ENCODE results near the gene ZNF783. TPM values are rescaled to one million over a fixed set of nuclear protein-coding genes. Genes with fewer than 3 reads are reported as not detected.
"Not testable (repeated sequence)": the region's sequence is repeated elsewhere in the genome, so short reads cannot be mapped to it uniquely, and the experiment has no call there.

Gene ZNF783
- total RNA-seq: 8.5 TPM

GRCh38 chr7:149261829-149262617, at the start of gene ZNF783:
ZNF783 (plus strand) TSS chr7:149262196; CDS start chr7:149262334, 138 bp downstream.
- Histone ChIP-seq H3K27me3 (ENCODE audit: insufficient read depth, low read length) (no peaks in the 10 kb centered on the region), H3K4me3 (ENCODE audit: low read length) (peak within 1 kb of the TSS; percentile 51), H3K4me1 (ENCODE audit: insufficient read depth, low read length) (peaks cover 17% of the 10 kb centered on the region), H3K9me3 (ENCODE audit: low read depth, low read length) (no peaks in the 10 kb centered on the region)

- Histone ChIP-seq H3K9me3 (ENCODE audit: low read depth, low read length) (no peaks in the 10 kb centered on the region), H3K4me3 (ENCODE audit: low read length) (no peak overlapping the region), H3K4me1 (ENCODE audit: insufficient read depth, low read length) (no peaks in the 10 kb centered on the region), H3K27me3 (ENCODE audit: insufficient read depth, low read length) (no peaks in the 10 kb centered on the region)
Observed at GRCh38 chr7:149214020-149214720, 47.8 kb upstream of the ZNF783 start.

GRCh38 chr7:149216402-149216801, 45.6 kb upstream of the ZNF783 start:
- no peaks in the 10 kb centered on the region for H3K9me3 ChIP-seq (ENCODE audit: low read depth, low read length)
- no peaks in the 10 kb centered on the region for H3K4me1 ChIP-seq (ENCODE audit: insufficient read depth, low read length)
- H3K4me3 ChIP-seq (ENCODE audit: low read length): no peak overlapping the region
- H3K27me3 ChIP-seq (ENCODE audit: insufficient read depth, low read length): no peaks in the 10 kb centered on the region

GRCh38 chr7:149217570-149217969, 44.4 kb upstream of the ZNF783 start:
- Histone ChIP-seq H3K4me3 (ENCODE audit: low read length) (no peak overlapping the region), H3K9me3 (ENCODE audit: low read depth, low read length) (no peaks in the 10 kb centered on the region)

GRCh38 chr7:149218469-149219420, 43.3 kb upstream of the ZNF783 start:
- Histone ChIP-seq H3K4me3 (ENCODE audit: low read length) (no peak overlapping the region), H3K9me3 (ENCODE audit: low read depth, low read length) (no peaks in the 10 kb centered on the region), H3K27me3 (ENCODE audit: insufficient read depth, low read length) (no peaks in the 10 kb centered on the region), H3K4me1 (ENCODE audit: insufficient read depth, low read length) (no peaks in the 10 kb centered on the region)

More at GRCh38 chr7:149217570-149217969, 44.4 kb upstream of the ZNF783 start:
- Histone ChIP-seq H3K4me1 (ENCODE audit: insufficient read depth, low read length) (no peaks in the 10 kb centered on the region), H3K27me3 (ENCODE audit: insufficient read depth, low read length) (no peaks in the 10 kb centered on the region)

DNA sequence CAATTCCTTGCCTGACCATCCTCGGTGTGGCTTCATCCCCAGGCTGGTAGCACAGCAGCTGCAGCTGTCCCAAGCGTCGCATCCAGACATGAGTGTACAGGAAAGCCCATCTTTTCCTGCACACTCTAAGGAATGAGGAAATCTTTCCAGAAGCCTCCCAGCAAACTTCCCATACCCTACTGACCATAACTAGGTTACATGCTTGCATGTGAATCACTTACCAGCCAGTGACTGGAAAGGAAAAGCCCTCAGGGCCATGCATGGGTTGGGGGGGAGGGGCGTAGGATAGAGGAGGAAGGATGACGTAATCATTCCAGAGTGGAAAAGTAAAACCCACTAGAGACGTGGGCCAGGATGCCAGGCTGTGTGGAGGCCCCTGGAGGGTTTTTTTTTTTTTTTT, 41.5 kb upstream of the ZNF783 start:
- H3K27me3 ChIP-seq (ENCODE audit: insufficient read depth, low read length): no peaks in the 10 kb centered on the region
- no peaks in the 10 kb centered on the region for H3K4me1 ChIP-seq (ENCODE audit: insufficient read depth, low read length)
- H3K4me3 ChIP-seq (ENCODE audit: low read length): no peak overlapping the region
- H3K9me3 ChIP-seq (ENCODE audit: low read depth, low read length): no peaks in the 10 kb centered on the region

DNA sequence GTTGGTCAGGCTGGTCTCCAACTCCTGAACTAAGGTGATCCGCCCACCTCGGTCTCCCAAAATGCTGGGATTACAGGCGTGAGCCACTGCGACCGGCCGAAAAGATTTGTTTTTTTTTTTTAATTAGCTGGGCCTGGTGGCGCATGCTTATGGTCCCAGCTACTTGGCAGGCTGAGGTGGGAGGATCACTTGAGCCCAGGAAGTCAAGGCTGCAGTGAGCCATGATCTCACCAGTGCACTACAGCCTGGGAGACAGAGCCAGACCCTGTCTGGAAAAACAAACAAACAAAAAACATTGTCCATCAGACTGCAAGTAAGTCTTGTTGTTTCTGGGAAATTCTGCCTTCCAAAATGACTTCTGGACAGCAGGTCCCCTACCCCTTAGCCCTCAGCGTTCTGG, 38.8 kb upstream of the ZNF783 start:
- H3K4me3 ChIP-seq (ENCODE audit: low read length): no peak overlapping the region
- H3K9me3 ChIP-seq (ENCODE audit: low read depth, low read length): no peaks in the 10 kb centered on the region
- H3K4me1 ChIP-seq (ENCODE audit: insufficient read depth, low read length): no peaks in the 10 kb centered on the region
- H3K27me3 ChIP-seq (ENCODE audit: insufficient read depth, low read length): no peaks in the 10 kb centered on the region

GRCh38 chr7:149223761-149224160, 38.2 kb upstream of the ZNF783 start:
- Histone ChIP-seq H3K27me3 (ENCODE audit: insufficient read depth, low read length) (no peaks in the 10 kb centered on the region), H3K4me3 (ENCODE audit: low read length) (no peak overlapping the region), H3K4me1 (ENCODE audit: insufficient read depth, low read length) (no peaks in the 10 kb centered on the region), H3K9me3 (ENCODE audit: low read depth, low read length) (no peaks in the 10 kb centered on the region)

DNA sequence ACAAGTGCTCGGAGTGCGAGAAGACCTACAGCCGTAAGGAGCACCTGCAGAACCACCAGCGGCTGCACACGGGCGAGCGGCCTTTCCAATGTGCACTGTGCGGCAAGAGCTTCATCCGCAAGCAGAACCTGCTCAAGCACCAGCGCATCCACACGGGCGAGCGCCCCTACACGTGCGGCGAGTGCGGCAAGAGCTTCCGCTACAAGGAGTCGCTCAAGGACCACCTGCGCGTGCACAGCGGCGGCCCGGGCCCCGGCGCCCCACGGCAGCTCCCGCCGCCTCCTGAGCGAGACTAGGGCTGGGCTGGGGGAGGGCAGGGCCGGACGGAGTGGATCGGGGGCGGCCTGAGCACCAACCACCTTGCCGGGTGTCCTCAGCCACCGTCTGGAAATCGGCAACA, 37.6 kb upstream of the ZNF783 start:
- Histone ChIP-seq H3K4me1 (ENCODE audit: insufficient read depth, low read length) (no peaks in the 10 kb centered on the region), H3K9me3 (ENCODE audit: low read depth, low read length) (no peaks in the 10 kb centered on the region), H3K27me3 (ENCODE audit: insufficient read depth, low read length) (no peaks in the 10 kb centered on the region), H3K4me3 (ENCODE audit: low read length) (no peak overlapping the region)

DNA sequence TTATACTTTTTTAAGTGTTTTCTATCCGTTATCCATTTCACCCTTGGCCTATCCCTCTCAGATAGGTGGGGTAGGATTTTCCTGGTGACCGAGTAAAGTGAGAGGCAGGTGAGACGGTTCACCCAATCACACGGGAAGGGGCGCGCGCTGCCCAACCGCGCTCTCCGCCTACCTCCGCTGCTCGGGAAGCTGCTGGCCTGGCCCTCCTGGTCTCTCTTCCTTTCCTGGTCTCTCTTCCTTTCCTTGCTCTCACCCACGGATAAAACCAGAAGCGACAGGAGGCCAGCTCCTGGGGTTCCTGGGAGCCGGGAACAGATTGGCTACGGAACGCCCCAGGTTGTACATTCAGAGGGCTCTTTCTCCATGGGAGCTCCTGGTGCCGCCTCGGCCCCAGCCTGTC, 36.9 kb upstream of the ZNF783 start:
- no peaks in the 10 kb centered on the region for H3K27me3 ChIP-seq (ENCODE audit: insufficient read depth, low read length)
- H3K4me1 ChIP-seq (ENCODE audit: insufficient read depth, low read length): no peaks in the 10 kb centered on the region
- no peak overlapping the region for H3K4me3 ChIP-seq (ENCODE audit: low read length)
- no peaks in the 10 kb centered on the region for H3K9me3 ChIP-seq (ENCODE audit: low read depth, low read length)

DNA sequence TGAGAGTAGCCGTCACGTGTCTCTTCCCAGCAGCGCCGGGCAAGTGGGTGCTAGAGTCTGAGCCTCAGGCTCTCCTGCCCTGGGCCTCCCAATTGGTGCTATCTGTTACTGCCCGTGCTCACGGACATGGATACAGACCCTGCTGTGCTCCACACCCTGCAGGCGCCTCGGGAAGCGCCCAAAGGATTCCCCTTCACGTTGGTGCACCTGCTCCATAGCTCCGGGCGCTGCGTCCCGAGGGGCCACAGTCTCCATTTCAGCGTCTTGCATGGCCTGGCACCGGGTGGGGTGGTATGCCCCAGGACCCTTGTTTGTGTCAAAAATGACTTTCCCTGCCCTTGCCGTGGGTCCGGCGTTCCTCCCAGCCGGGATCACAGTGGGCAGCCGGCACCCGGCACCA, 36.3 kb upstream of the ZNF783 start:
- H3K9me3 ChIP-seq (ENCODE audit: low read depth, low read length): no peaks in the 10 kb centered on the region
- no peak overlapping the region for H3K4me3 ChIP-seq (ENCODE audit: low read length)
- H3K4me1 ChIP-seq (ENCODE audit: insufficient read depth, low read length): no peaks in the 10 kb centered on the region
- H3K27me3 ChIP-seq (ENCODE audit: insufficient read depth, low read length): no peaks in the 10 kb centered on the region

GRCh38 chr7:149226366-149226765, 35.6 kb upstream of the ZNF783 start:
- not testable (repeated sequence) for H3K27me3 ChIP-seq (ENCODE audit: insufficient read depth, low read length); H3K9me3 ChIP-seq (ENCODE audit: low read depth, low read length); H3K4me1 ChIP-seq (ENCODE audit: insufficient read depth, low read length); H3K4me3 ChIP-seq (ENCODE audit: low read length)

DNA sequence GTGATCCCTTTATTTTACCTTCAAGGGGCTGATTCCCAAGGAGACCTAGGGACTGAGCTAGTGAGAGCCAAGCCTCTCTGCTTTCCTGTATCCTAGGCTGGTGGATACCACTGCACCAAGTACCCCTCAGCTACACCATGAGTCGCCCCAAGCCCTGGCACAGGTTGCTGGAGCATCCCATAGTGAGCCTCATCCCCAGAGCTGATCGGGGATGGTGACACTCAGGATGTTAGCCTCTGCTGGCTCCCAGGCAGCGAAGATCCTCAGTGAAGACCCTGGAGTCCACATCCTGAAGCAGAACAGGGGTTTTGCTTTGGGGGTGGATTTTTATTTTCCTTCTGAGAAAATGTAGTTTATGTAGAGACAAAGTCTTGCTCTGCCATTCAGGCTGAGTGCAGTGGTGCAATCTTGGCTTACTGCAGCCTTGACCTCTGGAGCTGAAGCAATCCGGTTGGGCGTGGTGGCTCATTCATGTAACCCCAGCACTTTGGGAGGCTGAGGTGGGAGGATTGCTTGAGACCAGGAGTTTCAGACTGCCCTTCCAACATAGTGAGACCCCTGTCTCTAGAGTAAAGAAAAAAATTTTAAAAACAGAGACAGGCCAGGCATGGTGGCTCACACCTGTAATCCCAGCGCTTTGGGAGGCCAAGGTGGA, 35.0 kb upstream of the ZNF783 start:
- Histone ChIP-seq H3K27me3 (ENCODE audit: insufficient read depth, low read length) (no peaks in the 10 kb centered on the region), H3K9me3 (ENCODE audit: low read depth, low read length) (no peaks in the 10 kb centered on the region)

GRCh38 chr7:149228831-149229471, 33.0 kb upstream of the ZNF783 start:
- H3K27me3 ChIP-seq (ENCODE audit: insufficient read depth, low read length): no peaks in the 10 kb centered on the region
- H3K4me1 ChIP-seq (ENCODE audit: insufficient read depth, low read length): no peaks in the 10 kb centered on the region
- H3K9me3 ChIP-seq (ENCODE audit: low read depth, low read length): no peaks in the 10 kb centered on the region
- no peak overlapping the region for H3K4me3 ChIP-seq (ENCODE audit: low read length)

More for the DNA sequence above, 35.0 kb upstream of the ZNF783 start:
- H3K4me1 ChIP-seq (ENCODE audit: insufficient read depth, low read length): no peaks in the 10 kb centered on the region
- H3K4me3 ChIP-seq (ENCODE audit: low read length): no peak overlapping the region
